MM.1S (cell line): ENCODE measurements around the gene FBXO45.

ENCODE experiments used
- CTCF ChIP-seq: fragments of 300-600 bp; sonication (generic); IDR thresholded peaks from 2 replicates; pipeline ENCODE4 v1.5.1; 2016; ENCODE audit warnings: antibody characterized with exemption, low read length, mixed read lengths
- EZH2 ChIP-seq: fragments of 300-600 bp; sonication (generic); optimal IDR thresholded peaks from 2 replicates; pipeline ENCODE3; 2017; ENCODE audit warnings: low read depth, mild to moderate bottlenecking, antibody characterized with exemption, low read length, mixed read lengths

GRCh38 chr3:196636369-196637349, 68.2 kb downstream of the FBXO45 start:
- no peak for TF ChIP-seq CTCF
- no peak for TF ChIP-seq EZH2
